GM13977 (cell line): Measurements from ENCODE around the gene SAFB2.
A peak's percentile ranks its signal among the peaks of the same experiment; 100 is the strongest.

Experiments used
- DNase-seq: peaks from one replicate; pipeline ENCODE4 v3.0.0; 2012; ENCODE audit warnings: low spot score
- in situ Hi-C: fragments of 300-500 bp; cut with MboI; formaldehyde crosslinking; loops from one replicate; pipeline ENCODE4 v1.12.0; 2022; ENCODE audit warnings: low sequenced_read_pairs, low pct_unique_long_range_greater_than_20kb, mixed read lengths, inconsistent platforms; ENCODE audit not compliant: unreplicated experiment
- TF ChIP-seq, protein P1 (sequence below): IDR thresholded peaks from 2 replicates; pipeline ENCODE4 v1.5.1; 2012; ENCODE audit warnings: mild to moderate bottlenecking, control low read depth; ENCODE audit not compliant: insufficient read depth; ENCODE audit errors: extremely low read depth, missing control alignments

SAFB2 gene

DNA sequence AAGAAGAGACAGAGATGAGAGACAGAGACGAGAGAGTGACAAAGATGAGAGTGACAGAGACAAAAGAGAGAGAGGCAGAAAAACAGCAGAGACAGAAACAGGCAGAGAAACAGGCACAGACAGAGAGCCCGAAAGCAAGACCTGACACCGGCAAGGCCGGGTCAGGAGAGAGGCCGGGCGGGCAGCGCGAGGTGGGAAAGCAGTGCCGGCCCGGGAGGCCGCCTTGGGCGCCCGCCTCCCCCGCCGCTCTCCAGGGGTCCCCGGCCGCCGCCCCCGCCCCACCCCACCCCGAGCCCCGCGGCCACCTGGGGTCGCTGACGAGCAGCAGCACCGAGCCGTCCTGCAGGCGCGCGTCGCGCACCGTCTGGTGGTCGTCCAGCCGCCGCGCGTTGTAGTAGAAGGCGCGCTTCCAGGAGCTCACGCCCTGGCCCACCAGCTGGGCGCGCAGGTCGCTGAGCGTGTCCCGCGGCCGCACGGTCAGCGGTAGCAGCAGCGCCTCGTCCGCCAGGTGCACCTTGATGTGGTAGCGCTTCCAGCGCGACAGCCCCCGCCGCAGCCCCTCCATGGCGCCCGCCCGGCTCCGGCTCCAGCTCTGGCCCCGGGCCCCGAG lies 55.1 kb downstream of the SAFB2 start, which contains the start of gene TINCR:
TSS of gene TINCR (minus strand) at position 594 of the 610 bp plus-strand sequence.
- in situ Hi-C loops = no loop called here
- DNase-seq = peak; percentile 19
- TF ChIP-seq, protein P1, sequence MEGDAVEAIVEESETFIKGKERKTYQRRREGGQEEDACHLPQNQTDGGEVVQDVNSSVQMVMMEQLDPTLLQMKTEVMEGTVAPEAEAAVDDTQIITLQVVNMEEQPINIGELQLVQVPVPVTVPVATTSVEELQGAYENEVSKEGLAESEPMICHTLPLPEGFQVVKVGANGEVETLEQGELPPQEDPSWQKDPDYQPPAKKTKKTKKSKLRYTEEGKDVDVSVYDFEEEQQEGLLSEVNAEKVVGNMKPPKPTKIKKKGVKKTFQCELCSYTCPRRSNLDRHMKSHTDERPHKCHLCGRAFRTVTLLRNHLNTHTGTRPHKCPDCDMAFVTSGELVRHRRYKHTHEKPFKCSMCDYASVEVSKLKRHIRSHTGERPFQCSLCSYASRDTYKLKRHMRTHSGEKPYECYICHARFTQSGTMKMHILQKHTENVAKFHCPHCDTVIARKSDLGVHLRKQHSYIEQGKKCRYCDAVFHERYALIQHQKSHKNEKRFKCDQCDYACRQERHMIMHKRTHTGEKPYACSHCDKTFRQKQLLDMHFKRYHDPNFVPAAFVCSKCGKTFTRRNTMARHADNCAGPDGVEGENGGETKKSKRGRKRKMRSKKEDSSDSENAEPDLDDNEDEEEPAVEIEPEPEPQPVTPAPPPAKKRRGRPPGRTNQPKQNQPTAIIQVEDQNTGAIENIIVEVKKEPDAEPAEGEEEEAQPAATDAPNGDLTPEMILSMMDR = no peak

DNA sequence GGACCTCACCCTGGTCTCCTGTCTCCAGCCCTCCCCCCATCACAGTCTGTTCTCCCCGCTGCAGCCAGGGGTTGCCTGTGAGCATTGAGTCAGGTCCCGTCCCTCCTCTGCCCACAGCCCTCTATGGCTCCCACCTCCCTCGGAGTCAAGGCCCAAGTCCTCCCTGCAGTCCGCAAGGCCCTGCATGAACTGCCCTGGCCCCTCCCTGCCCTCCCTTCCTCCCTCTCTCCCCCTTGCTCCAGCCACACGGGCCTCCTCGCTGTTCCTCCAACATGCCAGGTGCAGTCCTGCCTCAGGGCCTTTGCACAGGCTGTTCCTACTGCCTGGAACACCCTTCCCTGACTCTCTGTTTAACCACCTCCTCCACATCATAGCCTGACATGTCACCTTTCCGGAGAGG lies 57.6 kb downstream of the SAFB2 start:
- in situ Hi-C loops = no loop called here

DNA sequence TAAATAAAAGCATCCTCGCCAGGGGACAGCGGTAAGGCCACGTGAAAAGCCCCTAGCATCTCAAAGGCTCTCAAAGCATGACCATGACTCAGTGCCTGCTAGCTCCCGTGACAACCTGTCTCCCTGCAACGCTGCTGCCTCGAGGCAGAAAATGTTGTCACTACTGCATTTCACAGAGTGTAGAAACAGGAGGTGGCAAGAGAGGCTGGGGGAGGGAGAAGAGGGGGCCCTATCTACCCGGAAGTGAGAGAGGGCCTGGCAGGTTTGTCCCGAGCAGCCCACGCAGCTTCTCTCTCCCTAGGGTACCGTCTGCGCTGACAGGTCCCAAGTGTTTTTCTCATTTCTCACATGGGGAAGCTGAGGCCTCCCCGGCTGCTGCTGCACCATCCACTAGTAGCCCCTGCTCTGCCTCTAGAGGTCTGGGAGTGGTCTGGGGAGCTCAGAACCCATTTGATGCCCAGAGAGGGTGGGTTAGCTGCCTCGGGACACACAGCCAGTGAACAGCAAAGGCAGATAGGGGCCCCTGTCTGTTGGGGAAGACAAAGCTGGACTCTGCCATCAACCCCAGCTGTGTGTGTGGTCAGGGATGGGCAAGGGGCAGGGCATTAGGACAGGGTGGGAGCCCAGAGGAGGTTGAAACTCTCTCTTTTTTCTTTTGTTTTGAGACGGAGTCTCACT lies 58.5 kb downstream of the SAFB2 start:
- DNase-seq = no peak
- TF ChIP-seq, protein P1 = no peak
- in situ Hi-C loops = no loop called here

More for the DNA sequence above, 57.6 kb downstream of the SAFB2 start:
- TF ChIP-seq, protein P1 = no peak
- no peak for DNase-seq

DNA sequence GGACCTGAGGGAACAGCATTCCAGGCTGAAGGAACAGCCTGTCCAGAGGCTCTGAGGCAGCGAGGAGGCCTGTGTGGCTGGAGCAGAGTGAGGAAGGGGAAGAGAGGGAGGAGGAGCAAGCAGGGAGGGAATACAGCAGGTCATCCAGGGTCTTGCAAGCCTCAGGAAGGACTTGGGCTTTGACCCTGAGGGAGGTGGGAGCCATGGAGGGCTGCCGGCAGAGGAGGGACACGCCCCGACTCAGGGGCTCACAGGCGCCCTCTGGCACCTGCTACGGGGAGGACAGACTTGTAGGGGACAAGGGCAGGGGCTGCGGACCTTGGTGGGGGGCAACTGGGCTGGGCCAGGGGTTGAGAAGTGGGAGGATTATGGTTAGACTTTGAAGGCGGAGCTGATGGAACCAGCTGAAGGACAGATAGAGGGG lies 59.6 kb downstream of the SAFB2 start:
- in situ Hi-C loops = no loop called here
- no peak for DNase-seq

DNA sequence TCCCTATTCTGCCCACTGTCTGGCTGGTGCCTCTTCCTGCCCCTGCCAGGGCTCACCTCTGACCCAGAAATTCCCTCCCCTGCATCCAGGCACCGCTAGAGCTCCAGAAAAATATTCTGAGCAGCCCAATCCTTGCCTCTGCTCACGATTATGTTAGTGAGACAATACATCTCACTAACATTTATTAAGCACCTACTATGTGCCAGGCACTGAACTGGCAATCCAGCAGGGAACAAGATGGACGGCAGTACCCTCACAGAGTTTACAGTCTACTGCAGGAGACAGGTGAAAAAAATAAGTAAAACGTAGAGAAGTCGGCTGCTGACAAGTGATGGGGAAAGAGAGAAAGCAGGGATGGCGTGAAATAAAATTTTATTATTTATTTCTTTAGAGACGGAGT lies 60.3 kb downstream of the SAFB2 start:
- TF ChIP-seq, protein P1 = no peak
- DNase-seq = no peak
- in situ Hi-C loops = no loop called here

More for the DNA sequence above, 59.6 kb downstream of the SAFB2 start:
- TF ChIP-seq, protein P1 = peak; percentile 10

DNA sequence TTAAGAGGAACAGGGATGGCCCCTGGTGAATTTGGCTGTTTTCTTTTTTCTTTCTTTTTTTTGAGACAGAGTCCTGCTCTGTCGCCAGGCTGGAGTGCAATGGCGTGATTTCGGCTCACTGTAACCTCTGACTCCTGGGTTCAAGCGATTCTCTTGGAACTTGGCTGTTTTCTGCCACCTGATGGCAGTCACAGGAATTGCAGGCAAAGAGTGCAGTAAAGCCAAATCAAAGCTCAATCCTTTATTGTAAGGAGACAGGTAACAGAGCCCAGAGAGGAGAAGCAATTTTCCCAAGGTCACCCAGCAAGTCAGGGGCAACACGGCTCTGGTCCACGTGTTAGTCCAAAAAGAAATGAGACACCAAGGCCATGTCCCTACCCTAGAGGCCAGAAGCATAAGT lies 61.0 kb downstream of the SAFB2 start:
- no peak for DNase-seq
- TF ChIP-seq, protein P1 = peak; percentile 53
- in situ Hi-C loops = no loop called here
